Upper lobe of left lung (tissue), 4 donors: Measurements from ENCODE around the gene ROGDI.

ENCODE experiments used
- POLR2A ChIP-seq, 4 donors: fragments of 450-650 bp; IDR thresholded peaks; one replicate each; pipeline ENCODE4 v1.5.1; 2016 to 2017; ENCODE audit warnings: antibody characterized with exemption in 4 of 4, mild to moderate bottlenecking in 2 of 4
- POLR2AphosphoS5 ChIP-seq, 2 donors: sonication (generic); formaldehyde crosslinking; IDR thresholded peaks; one replicate each; pipeline ENCODE4 v1.5.1; 2017; ENCODE audit warnings: antibody characterized with exemption in 2 of 2
- TF ChIP-seq, protein P1 (sequence below), 6 experiments: fragments of 450-650 bp in 4 of 6; fragments of 200-600 bp in 2 of 6; sonication (generic) in 2 of 6; IDR thresholded peaks; one replicate each; pipeline ENCODE4 v1.5.1; 2016 to 2019; ENCODE audit warnings: antibody characterized with exemption in 6 of 6

DNA sequence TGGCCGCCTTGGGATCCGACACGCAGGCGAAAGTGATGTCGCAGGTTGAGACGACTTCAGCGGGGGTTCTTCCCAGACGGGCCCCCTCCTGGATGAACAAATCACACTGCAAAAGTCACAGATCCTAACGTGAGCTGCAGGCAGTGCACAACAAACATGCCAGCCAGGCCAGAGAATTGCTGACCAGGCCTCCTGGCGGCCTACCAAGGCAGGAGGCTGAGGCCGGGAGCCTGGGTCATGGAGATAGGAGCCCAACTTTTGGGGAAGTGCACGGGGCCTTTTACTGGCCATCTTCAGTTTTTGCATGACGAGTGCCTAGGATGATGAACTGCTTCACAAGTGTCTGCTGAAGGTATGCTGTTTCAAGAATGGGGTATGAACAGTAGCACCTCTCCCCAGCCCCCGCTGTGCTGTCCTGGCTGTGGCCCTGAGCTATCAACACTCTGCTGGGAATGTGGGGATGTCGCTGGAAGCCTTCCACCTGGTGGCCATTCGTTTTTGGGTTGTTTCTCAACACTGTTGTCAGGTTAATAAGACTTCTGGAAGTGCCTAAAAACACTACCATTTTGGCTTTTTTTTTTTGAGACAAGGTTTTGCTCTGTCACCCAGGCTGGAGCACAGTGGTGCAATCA, 12.2 kb upstream of the ROGDI start:
- TF ChIP-seq POLR2AphosphoS5 (IDR thresholded peaks at IDR 0.05), result no peak
- TF ChIP-seq POLR2A (IDR thresholded peaks at IDR 0.05), result no peak
- TF ChIP-seq, protein P1, sequence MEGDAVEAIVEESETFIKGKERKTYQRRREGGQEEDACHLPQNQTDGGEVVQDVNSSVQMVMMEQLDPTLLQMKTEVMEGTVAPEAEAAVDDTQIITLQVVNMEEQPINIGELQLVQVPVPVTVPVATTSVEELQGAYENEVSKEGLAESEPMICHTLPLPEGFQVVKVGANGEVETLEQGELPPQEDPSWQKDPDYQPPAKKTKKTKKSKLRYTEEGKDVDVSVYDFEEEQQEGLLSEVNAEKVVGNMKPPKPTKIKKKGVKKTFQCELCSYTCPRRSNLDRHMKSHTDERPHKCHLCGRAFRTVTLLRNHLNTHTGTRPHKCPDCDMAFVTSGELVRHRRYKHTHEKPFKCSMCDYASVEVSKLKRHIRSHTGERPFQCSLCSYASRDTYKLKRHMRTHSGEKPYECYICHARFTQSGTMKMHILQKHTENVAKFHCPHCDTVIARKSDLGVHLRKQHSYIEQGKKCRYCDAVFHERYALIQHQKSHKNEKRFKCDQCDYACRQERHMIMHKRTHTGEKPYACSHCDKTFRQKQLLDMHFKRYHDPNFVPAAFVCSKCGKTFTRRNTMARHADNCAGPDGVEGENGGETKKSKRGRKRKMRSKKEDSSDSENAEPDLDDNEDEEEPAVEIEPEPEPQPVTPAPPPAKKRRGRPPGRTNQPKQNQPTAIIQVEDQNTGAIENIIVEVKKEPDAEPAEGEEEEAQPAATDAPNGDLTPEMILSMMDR (IDR thresholded peaks at IDR 0.05), result no peak
